ENCODE measurements around the gene SUSD3.
"Not testable (repeated sequence)": the region's sequence is repeated elsewhere in the genome, so short reads cannot be mapped to it uniquely, and the experiment has no call there.

The SUSD3 gene

GRCh38 chr9:93058355-93059010, at the start of gene SUSD3:
Gene SUSD3, plus strand, starts transcription at chr9:93058701. Its CDS starts 42 bp downstream, at chr9:93058743.
- peak; percentile 64 for DNase-seq (ENCODE audit: low read depth)

GRCh38 chr9:93009337-93010015, 49.0 kb upstream of the SUSD3 start:
- DNase-seq (ENCODE audit: low read depth), result no peak

GRCh38 chr9:93010056-93010455, 48.4 kb upstream of the SUSD3 start:
- DNase-seq (ENCODE audit: low read depth), result no peak

DNA sequence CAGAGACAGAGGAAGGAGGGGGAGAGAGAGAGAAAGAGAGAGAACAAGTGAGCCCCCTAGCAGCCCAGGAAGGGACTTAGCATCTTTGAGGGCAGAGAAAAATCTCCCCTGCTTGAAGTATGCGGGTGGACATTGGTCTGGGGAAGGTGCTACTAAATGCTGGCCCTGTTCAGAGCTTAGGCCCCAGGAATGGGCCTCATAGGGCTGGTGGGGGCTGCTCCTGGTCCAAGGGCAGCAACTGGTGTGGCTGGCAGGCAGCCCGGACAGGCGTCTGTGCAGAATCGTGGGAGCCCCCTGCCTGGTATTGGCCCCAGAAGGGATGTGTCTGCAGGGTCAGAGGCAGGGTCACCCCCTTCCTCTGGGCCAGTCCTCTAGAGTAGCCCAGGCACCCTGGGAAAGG, 47.8 kb upstream of the SUSD3 start:
- DNase-seq (ENCODE audit: low read depth), result no peak

DNA sequence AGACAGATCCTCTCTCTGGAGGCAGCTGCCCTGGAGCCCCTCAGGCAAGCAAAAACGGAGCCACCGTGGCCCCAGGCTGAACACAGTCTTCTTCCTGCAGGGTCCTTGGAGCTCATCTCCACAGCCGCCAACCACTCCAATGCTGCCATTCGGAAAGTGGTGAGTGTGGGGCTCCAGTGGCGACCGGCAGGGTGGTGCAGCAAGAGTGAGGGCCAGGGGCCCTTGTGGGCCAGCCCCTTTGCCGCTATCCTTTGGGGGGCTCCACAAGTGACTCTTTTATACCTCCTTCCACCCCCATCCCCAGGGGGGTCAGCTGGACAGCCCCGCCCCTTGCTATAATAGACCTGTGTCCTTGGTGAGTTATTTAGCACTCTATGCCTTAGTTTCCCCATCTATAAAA, 47.4 kb upstream of the SUSD3 start:
- DNase-seq (ENCODE audit: low read depth), result no peak

DNA sequence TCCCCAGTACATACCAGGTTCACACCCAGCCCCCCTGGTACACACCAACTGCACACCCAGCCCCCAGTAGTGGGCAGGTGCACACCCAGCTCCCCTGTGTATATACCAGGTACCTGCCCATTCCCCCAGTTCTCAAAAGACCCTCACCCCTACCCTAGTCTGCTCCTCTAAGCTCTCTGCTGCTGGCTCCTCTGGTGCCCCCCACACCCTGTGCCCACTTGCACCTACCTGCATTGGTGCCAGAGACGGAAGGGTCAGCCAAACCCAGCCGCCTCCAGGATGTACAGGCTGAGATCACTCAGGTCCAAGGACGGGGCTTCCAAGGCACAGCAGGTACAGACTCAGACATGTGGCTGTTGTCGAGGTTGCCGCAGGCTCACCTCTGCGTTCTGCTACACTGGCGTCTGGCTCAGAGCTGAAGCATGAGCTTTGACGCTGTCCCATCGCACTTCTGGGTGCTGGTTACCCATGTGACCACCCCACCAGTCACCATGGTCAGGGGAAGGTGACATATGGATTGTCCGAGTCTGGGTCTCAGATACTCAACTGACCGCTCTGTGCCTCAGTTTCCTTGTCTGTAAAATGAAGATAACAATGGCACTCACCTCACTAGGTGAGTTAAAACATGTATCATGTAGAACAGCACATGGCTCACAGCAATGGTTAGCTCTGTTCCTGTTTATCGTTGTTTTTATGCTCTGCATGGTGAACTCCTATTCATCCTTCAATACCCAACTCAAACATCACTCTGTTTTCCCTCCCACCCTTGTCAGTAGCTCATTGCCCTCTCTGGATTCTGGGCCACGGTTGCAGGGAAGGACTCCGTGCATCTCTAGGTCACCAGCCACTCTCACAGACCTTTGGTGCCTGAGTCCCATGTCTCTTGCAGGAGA, 45.3 kb upstream of the SUSD3 start:
- DNase-seq (ENCODE audit: low read depth), result no peak

- DNase-seq (ENCODE audit: low read depth), result no peak
Observed at GRCh38 chr9:93013856-93014582, 44.5 kb upstream of the SUSD3 start.

DNA sequence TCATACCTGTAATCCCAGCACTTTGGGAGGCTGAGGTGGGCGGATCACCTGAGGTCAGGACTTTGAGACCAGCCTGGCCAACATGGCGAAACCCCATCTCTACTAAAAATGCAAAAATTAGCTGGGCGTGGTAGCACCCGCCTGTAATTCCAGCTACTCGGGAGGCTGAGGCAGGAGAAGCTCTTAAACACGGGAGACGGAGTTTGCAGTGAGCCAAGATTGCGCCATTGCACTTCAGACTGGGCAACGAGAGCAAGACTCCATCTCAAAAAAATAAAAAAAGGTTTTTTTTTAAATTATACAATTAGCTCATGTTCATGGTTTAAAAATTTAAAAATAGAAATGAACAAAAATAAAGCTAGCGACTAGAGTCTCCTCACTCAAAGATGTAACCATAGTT, 43.3 kb upstream of the SUSD3 start:
- DNase-seq (ENCODE audit: low read depth), result not testable (repeated sequence)

GRCh38 chr9:93017621-93018020, 40.9 kb upstream of the SUSD3 start:
- DNase-seq (ENCODE audit: low read depth), result no peak

- no peak for DNase-seq (ENCODE audit: low read depth)
Observed at GRCh38 chr9:93020151-93020550, 38.4 kb upstream of the SUSD3 start.

GRCh38 chr9:93020771-93021670, 37.5 kb upstream of the SUSD3 start:
- DNase-seq (ENCODE audit: low read depth), result no peak

DNA sequence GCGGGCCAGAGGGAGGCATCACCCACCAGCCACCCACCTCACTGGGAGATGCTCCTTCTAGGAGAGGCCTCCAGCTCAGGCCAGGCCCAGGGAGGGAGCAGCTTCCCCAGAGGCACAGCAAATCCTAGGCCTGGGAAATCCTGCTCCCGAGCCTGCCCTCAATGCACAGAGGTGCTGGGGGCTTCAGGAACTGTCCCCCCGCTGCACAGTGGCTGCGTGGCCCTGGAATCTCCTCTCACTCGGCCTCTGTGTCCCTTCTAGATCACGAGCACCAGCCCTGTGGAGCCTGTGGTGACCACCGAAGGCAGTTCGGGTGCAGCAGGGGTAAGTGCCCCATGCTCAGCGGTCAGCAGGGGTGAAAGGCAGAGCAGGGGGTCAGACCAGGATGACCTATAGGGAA, 36.4 kb upstream of the SUSD3 start:
- DNase-seq (ENCODE audit: low read depth), result no peak

DNA sequence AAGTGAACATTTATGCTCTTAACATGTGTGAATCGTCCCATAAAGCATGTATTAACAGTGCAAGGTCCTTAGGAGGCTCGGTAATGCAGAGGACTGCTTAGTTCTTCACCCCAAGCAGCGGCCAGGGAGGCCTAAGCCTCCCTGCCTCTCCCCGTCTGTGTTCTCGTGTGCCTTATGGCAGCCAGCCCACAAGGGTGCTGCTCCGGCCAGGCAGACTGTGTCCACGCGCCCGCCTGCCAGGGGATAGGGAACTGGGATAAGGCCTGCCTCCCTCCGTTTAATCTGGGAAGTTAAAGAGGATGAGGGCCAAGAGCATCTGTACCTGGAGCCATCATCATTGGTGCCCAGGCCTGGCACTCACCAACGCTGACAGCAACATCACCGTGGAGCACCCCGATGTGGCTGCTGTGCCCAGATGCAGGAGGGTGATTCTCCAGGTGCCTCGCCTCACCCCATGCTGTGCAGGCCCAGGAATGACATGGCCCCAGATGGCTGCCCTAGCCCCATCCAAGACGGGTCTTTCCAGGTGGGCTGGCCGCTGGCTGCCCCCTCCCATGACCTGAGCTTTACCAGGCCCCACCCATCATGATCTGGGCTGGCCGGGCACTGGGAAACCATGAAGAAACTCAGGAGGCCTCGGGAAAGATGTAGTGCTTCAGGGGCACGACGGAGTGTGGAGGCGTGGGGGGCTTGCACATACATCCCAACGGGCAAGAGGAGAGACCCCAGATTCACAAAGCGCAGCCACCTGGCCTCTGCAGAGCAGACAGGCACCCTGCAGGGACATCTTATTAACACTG, 35.6 kb upstream of the SUSD3 start:
- DNase-seq (ENCODE audit: low read depth), result no peak

- no peak for DNase-seq (ENCODE audit: low read depth)
Observed at GRCh38 chr9:93023521-93023815, 35.0 kb upstream of the SUSD3 start.

DNA sequence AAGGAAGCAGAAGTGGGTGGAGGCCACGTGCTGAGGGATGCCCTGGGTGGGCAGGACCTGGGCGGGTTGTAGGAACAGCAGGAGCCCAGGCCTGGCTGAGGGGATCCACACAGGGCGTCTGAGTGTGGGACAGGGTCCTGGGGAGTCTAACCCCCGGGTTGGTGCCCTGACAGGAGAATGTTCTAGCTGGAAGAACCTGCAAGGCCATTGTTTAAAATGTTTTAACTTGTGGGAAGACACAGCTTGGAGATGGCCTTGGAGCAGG, 33.9 kb upstream of the SUSD3 start:
- no peak for DNase-seq (ENCODE audit: low read depth)

- DNase-seq (ENCODE audit: low read depth), result no peak
Observed at GRCh38 chr9:93024986-93025630, 33.4 kb upstream of the SUSD3 start.

GRCh38 chr9:93025736-93026135, 32.8 kb upstream of the SUSD3 start:
- no peak for DNase-seq (ENCODE audit: low read depth)

DNA sequence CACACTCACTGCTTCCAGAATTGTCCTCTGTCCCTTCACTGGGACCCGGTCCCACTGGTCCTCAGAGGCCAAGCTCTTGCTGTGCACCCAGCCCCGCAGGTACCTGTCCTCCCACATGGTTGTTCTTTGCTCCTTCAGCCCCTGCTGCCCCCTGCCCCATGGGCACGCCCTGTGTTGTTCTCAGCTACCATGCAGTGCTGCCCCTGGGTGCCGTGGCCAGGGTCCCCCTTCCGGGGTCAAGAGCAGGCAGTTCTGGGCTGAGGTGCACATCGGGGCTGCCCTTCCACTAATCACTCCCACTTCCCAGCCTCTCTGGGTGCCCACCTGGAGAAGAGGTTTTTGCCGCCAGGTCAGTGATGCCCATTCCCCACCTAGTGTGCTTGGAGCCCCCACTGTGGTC, 31.9 kb upstream of the SUSD3 start:
- DNase-seq (ENCODE audit: low read depth), result no peak

DNA sequence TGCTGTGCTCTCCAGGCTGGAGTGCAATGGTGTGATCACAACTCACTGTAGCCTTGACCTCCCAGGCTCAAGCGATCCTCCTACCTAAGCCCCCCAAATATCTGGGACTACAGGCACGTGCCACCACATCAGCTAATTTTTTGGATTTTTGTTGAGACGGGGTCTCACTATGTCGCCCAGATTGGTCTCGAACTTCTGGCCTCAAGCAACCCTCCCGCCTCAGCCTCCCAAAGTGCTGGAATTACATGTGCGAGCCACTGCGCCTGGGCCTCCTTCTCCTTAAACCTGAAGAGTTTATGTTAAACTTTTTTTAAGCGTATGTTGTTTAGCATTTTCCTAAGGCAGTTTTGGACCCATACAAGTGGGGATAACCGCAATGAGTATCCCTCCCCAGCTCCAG, 30.8 kb upstream of the SUSD3 start:
- DNase-seq (ENCODE audit: low read depth), result no peak

- DNase-seq (ENCODE audit: low read depth), result peak; percentile 60
Observed at GRCh38 chr9:93028448-93029006, 30.0 kb upstream of the SUSD3 start.

Data from activated T-helper 1 cell treated with Interleukin-2 at 50 U/mL for 16 hours (primary cell).